ENCODE data around the gene ADGRL3.

DNA sequence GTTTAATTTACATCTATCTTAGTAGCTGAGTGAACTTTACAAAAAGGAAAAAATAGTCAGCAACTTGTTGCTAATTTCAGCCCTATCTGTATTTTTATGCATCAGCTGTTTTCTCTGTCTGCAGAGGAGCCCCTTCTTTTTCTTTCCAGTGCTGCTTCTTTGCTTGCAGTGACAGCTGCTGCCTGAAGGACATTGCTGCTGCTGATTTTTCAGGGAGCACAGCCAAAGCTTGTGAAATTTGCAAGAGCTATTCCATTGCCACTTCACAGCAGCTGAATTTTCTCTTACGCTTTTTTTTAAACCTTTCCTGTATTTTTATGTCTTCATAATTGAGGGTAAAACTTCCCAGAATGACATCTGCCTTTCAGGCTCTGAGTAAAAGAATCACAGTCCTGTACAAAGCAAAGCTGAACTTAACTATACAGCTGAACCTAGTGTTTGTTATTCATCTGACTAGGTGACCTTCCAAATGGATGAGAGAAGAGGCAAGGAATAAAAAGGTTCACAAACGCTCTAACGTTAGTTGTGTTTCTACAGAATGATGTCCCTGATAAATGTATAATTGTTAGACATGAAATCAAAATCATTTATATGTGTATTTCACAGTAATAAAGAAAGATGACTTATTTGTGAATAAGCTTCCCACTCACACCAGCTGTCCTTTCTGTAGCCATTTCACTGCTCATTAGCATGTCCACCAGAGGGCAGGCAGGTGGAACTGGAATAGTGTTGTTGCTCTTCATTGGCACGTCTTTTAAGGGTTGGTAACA, 541.4 kb downstream of the ADGRL3 start:
- TF ChIP-seq POLR2A (IDR thresholded peaks at IDR 0.05; ENCODE audit: low read length) (no peak), GATA1 (IDR thresholded peaks at IDR 0.05; ENCODE audit: low read depth, low read length) (no peak)

Data from erythroblast (primary cell).